MCF 10A (cell line): ENCODE measurements around the gene ZDHHC11. TPM values are rescaled to one million over a fixed set of nuclear protein-coding genes. Genes with fewer than 3 reads are reported as not detected.

Experiments used
- BruUV-seq: library from RNA; stranded (reverse); fragments of 400-500 nt; replicated peaks from 2 replicates; lab custom pipeline; 2021; lab: Mats Ljungman, UMichigan
- CTCF ChIA-PET: fragments of 300-600 bp; sonication (Branson Sonifier 250); formaldehyde crosslinking; extraction: SDS; loops from one replicate; lab custom pipeline; 2021; ENCODE audit warnings: antibody characterized with exemption, inconsistent platforms; lab: Yijun Ruan, JAX
- POLR2A ChIA-PET: fragments of 300-600, 350-650 bp; sonication (Branson Sonifier 250); formaldehyde crosslinking; extraction: SDS; loops from one replicate; lab custom pipeline; 2020; ENCODE audit warnings: antibody characterized with exemption, inconsistent platforms; lab: Yijun Ruan, JAX
- DNase-seq: peaks from one replicate; pipeline ENCODE4 v3.0.0-alpha.2; 2018; ENCODE audit not compliant: unreplicated experiment
- H3K27ac Mint-ChIP-seq: one replicate; pipeline ENCODE4 v1.8.0; 2022; ENCODE audit warnings: mild to moderate bottlenecking, low read depth, mixed read lengths; ENCODE audit not compliant: unreplicated experiment
- H3K27me3 Mint-ChIP-seq: one replicate; pipeline ENCODE4 v1.8.0; 2022; ENCODE audit warnings: mixed read lengths; ENCODE audit not compliant: insufficient read depth, unreplicated experiment
- H3K36me3 Mint-ChIP-seq: one replicate; pipeline ENCODE4 v1.8.0; 2022; ENCODE audit warnings: mild to moderate bottlenecking, moderate library complexity, mixed read lengths; ENCODE audit not compliant: insufficient read depth, unreplicated experiment
- H3K4me1 Mint-ChIP-seq: one replicate; pipeline ENCODE4 v1.8.0; 2022; ENCODE audit warnings: mixed read lengths; ENCODE audit not compliant: insufficient read depth, unreplicated experiment
- H3K4me3 Mint-ChIP-seq: one replicate; pipeline ENCODE4 v1.8.0; 2022; ENCODE audit warnings: mild to moderate bottlenecking, moderate library complexity, mixed read lengths; ENCODE audit not compliant: unreplicated experiment
- H3K9me3 Mint-ChIP-seq: one replicate; pipeline ENCODE4 v1.8.0; 2022; ENCODE audit warnings: mixed read lengths; ENCODE audit not compliant: unreplicated experiment
- intact Hi-C: fragments of 100-400 bp; cut with micrococcal nuclease; formaldehyde crosslinking; loops from 2 replicates; pipeline ENCODE4 v1.14.1; 2022
- total RNA-seq: library from RNA; stranded (reverse); gene quantifications from 2 replicates; pipeline ENCODE4 v1.2.3, GENCODE V29; 2022
- TF ChIP-seq, protein P1 (sequence below): fragments of 200-600 bp; IDR thresholded peaks from one replicate; pipeline ENCODE4 v1.8.0; 2022; ENCODE audit warnings: antibody characterized with exemption, mild to moderate bottlenecking; ENCODE audit not compliant: unreplicated experiment

ZDHHC11 gene
- total RNA-seq, 1 experiment from 2014 or later = 2.0 TPM

DNA sequence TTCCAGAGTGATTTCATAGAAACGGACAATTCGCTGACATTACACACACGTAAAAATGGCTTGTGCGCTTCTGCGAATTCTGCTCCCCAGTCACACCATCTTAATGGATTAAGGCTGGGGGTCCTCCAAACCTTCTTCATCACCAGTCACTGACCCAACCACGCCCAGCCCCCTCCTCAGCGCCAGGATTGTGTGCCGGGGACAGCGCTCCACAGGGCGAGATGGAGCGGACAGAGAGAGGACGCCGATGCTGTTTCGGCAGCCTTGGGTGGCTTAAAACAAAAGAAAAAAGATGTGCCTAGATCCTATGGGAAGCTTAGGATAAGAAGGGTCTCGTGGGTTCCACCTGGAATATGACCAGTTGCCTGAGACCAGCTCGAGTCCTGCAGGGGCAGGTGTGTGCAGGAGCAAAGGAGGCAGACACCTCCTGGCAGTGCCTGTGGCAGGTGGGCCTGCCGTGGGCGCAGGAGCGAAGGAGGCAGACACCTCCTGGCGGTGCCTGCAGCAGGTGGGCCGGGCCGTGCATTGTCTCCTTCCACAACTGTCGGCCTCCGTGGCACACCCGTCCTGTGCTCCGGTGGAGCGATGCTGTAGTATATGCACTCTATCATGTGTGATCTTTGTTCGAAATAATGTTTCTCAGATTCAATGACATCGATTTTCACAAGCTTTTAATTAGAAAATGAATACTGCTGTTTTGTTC lies 21.0 kb upstream of the ZDHHC11 start:
- intact Hi-C loops = no loop called here
- CTCF ChIA-PET = interaction anchor here (0.6 kb wide), 1 partner anchor 10 kb away, joined by 3 read pairs; no protein-coding TSS in a partner anchor

DNA sequence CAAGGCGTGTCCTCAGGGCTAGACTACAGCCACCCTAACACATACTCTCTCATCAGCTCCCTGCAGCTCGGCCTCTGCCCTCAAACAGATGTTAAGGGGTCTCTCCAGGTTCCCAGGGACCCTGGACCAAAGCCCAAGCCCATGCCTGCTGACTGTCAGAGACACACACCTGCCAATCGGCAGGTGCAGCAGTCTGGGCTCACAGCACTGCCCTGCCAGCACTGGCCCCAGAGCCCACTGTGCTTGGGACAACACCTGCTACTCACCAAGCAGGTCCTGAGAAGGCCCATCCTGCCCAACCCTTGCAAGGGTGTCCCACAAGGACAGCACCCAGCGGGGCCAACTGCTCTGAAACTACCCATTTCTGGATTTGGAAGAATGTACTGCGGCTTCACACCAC lies 20.2 kb upstream of the ZDHHC11 start:
- H3K27ac Mint-ChIP-seq = no peak overlapping the region
- H3K36me3 Mint-ChIP-seq = peaks cover 80% of the 10 kb centered on the region
- H3K4me1 Mint-ChIP-seq = no peaks in the 10 kb centered on the region
- no peaks in the 10 kb centered on the region for H3K27me3 Mint-ChIP-seq
- TF ChIP-seq, protein P1, sequence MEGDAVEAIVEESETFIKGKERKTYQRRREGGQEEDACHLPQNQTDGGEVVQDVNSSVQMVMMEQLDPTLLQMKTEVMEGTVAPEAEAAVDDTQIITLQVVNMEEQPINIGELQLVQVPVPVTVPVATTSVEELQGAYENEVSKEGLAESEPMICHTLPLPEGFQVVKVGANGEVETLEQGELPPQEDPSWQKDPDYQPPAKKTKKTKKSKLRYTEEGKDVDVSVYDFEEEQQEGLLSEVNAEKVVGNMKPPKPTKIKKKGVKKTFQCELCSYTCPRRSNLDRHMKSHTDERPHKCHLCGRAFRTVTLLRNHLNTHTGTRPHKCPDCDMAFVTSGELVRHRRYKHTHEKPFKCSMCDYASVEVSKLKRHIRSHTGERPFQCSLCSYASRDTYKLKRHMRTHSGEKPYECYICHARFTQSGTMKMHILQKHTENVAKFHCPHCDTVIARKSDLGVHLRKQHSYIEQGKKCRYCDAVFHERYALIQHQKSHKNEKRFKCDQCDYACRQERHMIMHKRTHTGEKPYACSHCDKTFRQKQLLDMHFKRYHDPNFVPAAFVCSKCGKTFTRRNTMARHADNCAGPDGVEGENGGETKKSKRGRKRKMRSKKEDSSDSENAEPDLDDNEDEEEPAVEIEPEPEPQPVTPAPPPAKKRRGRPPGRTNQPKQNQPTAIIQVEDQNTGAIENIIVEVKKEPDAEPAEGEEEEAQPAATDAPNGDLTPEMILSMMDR = no peak
- ChIA-PET CTCF (interaction anchor here (1.0 kb wide), 1 partner anchor 31 kb away, joined by 6 read pairs; no protein-coding TSS in a partner anchor), POLR2A (no interaction called here)
- H3K9me3 Mint-ChIP-seq = no peaks in the 10 kb centered on the region
- H3K4me3 Mint-ChIP-seq = no peak overlapping the region
- intact Hi-C loops = no loop called here
- DNase-seq = no peak
- BruUV-seq = no TSS peak

More for the DNA sequence above, 21.0 kb upstream of the ZDHHC11 start:
- no peaks in the 10 kb centered on the region for H3K4me1 Mint-ChIP-seq
- TF ChIP-seq, protein P1 = no peak
- peaks cover 75% of the 10 kb centered on the region for H3K36me3 Mint-ChIP-seq
- no peaks in the 10 kb centered on the region for H3K27me3 Mint-ChIP-seq
- no peak for DNase-seq
- no TSS peak for BruUV-seq
- H3K4me3 Mint-ChIP-seq = no peak overlapping the region
- H3K27ac Mint-ChIP-seq = no peak overlapping the region
- POLR2A ChIA-PET = no interaction called here
- H3K9me3 Mint-ChIP-seq = no peaks in the 10 kb centered on the region

DNA sequence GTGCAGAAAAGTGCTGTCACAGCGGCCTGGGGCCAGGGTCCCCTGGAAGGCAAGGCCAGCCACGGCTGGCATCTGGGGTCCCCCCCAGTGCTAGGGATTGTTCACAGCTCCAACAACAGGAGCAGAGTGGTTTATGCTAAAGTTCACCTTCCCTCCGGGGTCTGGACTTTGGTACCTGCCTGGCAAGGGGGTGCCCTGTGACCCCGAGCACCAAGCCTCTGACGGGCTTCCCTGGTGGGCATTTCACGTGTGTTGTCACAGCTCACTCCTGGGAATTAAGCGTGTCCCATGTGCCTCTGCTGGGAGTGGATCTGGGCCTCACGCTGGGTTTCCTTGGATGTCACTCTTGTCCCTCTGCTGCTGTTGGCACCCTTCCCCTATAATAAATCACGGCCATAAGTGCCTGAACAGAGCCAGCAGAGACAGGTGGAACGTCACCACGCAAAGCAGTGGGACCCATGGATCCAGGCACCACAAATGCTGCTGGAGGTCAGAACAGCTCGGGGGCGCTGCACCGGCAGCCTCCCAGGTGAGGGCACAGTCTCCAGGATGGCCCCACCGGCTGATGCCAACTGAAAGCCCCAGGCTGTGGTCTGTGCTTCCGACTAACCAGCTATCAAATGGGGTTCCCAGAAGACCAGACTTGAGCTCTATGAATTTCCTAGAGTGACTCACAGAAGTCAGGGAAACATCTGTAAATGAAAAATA lies 17.8 kb upstream of the ZDHHC11 start:
- H3K9me3 Mint-ChIP-seq = no peaks in the 10 kb centered on the region
- no peak overlapping the region for H3K4me3 Mint-ChIP-seq
- H3K4me1 Mint-ChIP-seq = no peaks in the 10 kb centered on the region
- no peak overlapping the region for H3K27ac Mint-ChIP-seq
- intact Hi-C loops = no loop called here
- no TSS peak for BruUV-seq
- H3K27me3 Mint-ChIP-seq = no peaks in the 10 kb centered on the region
- TF ChIP-seq, protein P1 = no peak
- CTCF ChIA-PET = no interaction called here
- no peak for DNase-seq
- POLR2A ChIA-PET = no interaction called here
- peaks cover 80% of the 10 kb centered on the region for H3K36me3 Mint-ChIP-seq

DNA sequence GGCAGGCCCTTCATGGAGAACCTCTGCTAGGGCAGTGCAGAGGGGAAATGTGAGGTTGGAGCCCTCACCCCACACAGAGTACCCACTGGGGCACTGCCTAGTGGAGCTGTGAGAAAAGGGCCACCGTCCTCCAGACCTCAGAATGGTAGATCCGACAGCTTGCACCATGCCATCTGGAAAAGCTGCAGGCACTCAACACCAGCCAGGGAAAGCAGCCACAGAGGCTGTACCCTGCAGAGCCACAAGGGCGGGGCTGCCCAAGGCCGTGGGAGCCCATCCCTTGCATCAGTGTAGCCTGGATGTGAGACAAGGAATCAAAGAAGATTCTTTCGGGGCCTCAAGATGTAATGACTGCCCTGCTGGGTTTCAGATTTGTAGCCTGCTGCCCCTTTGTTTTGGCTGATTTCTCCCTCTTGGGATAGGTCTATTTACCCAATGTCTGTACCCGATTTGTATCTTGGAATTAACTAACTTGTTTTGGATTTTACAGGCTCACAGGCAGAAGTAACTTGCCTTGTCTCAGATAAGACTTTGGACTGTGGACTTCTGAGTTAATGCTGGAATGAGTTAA lies 16.6 kb upstream of the ZDHHC11 start:
- Mint-ChIP-seq H3K27ac (no peak overlapping the region), H3K9me3 (no peaks in the 10 kb centered on the region), H3K27me3 (no peaks in the 10 kb centered on the region), H3K4me3 (no peak overlapping the region), H3K4me1 (no peaks in the 10 kb centered on the region), H3K36me3 (peaks cover 79% of the 10 kb centered on the region)
- DNase-seq = no peak
- ChIA-PET CTCF (no interaction called here), POLR2A (no interaction called here)
- intact Hi-C loops = no loop called here
- TF ChIP-seq, protein P1 = no peak
- BruUV-seq = no TSS peak
